HUES64 (cell line): Measurements from ENCODE around the gene TGM2.

Experiments used
- H3K27ac ChIP-seq: 2 replicates; pipeline ENCODE4 v1.7.0; 2013; ENCODE audit warnings: low read depth, low read length, inconsistent platforms
- H3K27me3 ChIP-seq: 2 replicates; pipeline ENCODE4 v1.6.1; 2013; ENCODE audit warnings: mild to moderate bottlenecking, low read length; ENCODE audit not compliant: insufficient read depth
- H3K36me3 ChIP-seq: 2 replicates; pipeline ENCODE4 v1.6.1; 2013; ENCODE audit warnings: mild to moderate bottlenecking, low read length; ENCODE audit not compliant: insufficient read depth
- H3K4me1 ChIP-seq: 2 replicates; pipeline ENCODE4 v1.6.1; 2013; ENCODE audit warnings: mild to moderate bottlenecking, low read length, moderate library complexity; ENCODE audit not compliant: insufficient read depth
- H3K4me3 ChIP-seq: 2 replicates; pipeline ENCODE4 v1.5.1; 2013; ENCODE audit warnings: mild to moderate bottlenecking, low read length, moderate library complexity
- H3K9ac ChIP-seq: 2 replicates; pipeline ENCODE4 v1.6.1; 2013; ENCODE audit warnings: mild to moderate bottlenecking, low read depth, low read length
- H3K9me3 ChIP-seq: 2 replicates; pipeline ENCODE4 v1.6.1; 2013; ENCODE audit warnings: low read depth, low read length; ENCODE audit not compliant: insufficient read depth
- WGBS: fragments of 150-250, 120-280 bp; methylation state at CpG from one replicate; pipeline ENCODE4 v1.1.7; 2013; ENCODE audit warnings: missing lambda C conversion rate; 5-methylcytosine and 5-hydroxymethylcytosine counted together

Gene TGM2

GRCh38 chr20:38134427-38135270, 30.4 kb downstream of the TGM2 start:
- Histone ChIP-seq H3K36me3 (no peaks in the 10 kb centered on the region), H3K27ac (no peak overlapping the region)
- WGBS: 84% methylated on average over 9 of the region's 9 CpGs

GRCh38 chr20:38133680-38134426, 31.2 kb downstream of the TGM2 start:
- Histone ChIP-seq H3K9me3 (no peaks in the 10 kb centered on the region), H3K36me3 (no peaks in the 10 kb centered on the region), H3K27me3 (no peaks in the 10 kb centered on the region), H3K4me1 (no peaks in the 10 kb centered on the region; the same call in 1 of the 2 replicates), H3K9ac (no peak overlapping the region), H3K27ac (no peak overlapping the region), H3K4me3 (no peak overlapping the region)
- WGBS: 97% methylated on average over 10 of the region's 10 CpGs

More at GRCh38 chr20:38134427-38135270, 30.4 kb downstream of the TGM2 start:
- Histone ChIP-seq H3K4me3 (no peak overlapping the region), H3K9ac (no peak overlapping the region), H3K9me3 (no peaks in the 10 kb centered on the region), H3K27me3 (no peaks in the 10 kb centered on the region), H3K4me1 (no peaks in the 10 kb centered on the region; the same call in 1 of the 2 replicates)

DNA sequence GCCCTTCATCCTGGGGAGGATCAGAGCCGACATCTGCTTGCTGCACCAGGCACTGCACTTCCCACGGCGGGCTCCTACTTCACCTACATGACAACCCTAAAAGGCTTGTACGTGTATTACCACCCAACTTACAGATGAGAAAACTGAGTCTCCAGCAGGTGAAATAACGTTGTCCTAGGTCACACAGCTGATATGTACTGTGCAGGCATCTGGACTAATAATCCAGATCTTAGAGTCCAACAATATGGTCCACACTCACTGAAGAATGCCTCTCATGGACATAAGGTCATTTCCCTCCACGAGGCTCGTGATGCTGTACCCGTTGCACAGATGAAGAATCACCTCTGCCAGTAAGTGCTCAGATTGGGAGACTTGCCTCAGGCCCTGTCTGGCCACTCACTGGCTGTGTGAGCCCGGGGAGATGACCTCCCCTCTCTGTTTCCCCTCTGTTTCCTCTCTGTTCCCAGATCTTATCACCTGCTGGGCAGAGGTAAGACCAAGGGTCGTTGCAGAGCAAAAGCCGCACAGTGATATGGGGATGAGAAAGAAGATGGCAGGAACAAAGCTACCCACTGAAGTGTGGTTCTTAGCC, 32.1 kb downstream of the TGM2 start:
- no peaks in the 10 kb centered on the region for H3K9me3 ChIP-seq
- WGBS: 90% methylated on average over 11 of the region's 11 CpGs
- no peak overlapping the region for H3K4me3 ChIP-seq
- H3K4me1 ChIP-seq: no peaks in the 10 kb centered on the region; the same call in 1 of the 2 replicates
- H3K27me3 ChIP-seq: no peaks in the 10 kb centered on the region
- H3K9ac ChIP-seq: no peak overlapping the region
- H3K36me3 ChIP-seq: no peaks in the 10 kb centered on the region
- H3K27ac ChIP-seq: no peak overlapping the region

GRCh38 chr20:38132156-38132909, 32.7 kb downstream of the TGM2 start:
- Histone ChIP-seq H3K9ac (no peak overlapping the region), H3K36me3 (no peaks in the 10 kb centered on the region), H3K4me1 (no peaks in the 10 kb centered on the region; the same call in 1 of the 2 replicates), H3K27me3 (no peaks in the 10 kb centered on the region), H3K27ac (no peak overlapping the region), H3K9me3 (no peaks in the 10 kb centered on the region), H3K4me3 (no peak overlapping the region)
- 92% methylated on average over 26 of the region's 26 CpGs for WGBS

GRCh38 chr20:38131588-38132121, 33.4 kb downstream of the TGM2 start:
- WGBS: 93% methylated on average over 3 of the region's 3 CpGs
- H3K9me3 ChIP-seq: no peaks in the 10 kb centered on the region
- no peaks in the 10 kb centered on the region; the same call in 1 of the 2 replicates for H3K4me1 ChIP-seq
- no peaks in the 10 kb centered on the region for H3K36me3 ChIP-seq
- H3K27me3 ChIP-seq: no peaks in the 10 kb centered on the region
- no peak overlapping the region for H3K4me3 ChIP-seq
- no peak overlapping the region for H3K9ac ChIP-seq
- no peak overlapping the region for H3K27ac ChIP-seq

DNA sequence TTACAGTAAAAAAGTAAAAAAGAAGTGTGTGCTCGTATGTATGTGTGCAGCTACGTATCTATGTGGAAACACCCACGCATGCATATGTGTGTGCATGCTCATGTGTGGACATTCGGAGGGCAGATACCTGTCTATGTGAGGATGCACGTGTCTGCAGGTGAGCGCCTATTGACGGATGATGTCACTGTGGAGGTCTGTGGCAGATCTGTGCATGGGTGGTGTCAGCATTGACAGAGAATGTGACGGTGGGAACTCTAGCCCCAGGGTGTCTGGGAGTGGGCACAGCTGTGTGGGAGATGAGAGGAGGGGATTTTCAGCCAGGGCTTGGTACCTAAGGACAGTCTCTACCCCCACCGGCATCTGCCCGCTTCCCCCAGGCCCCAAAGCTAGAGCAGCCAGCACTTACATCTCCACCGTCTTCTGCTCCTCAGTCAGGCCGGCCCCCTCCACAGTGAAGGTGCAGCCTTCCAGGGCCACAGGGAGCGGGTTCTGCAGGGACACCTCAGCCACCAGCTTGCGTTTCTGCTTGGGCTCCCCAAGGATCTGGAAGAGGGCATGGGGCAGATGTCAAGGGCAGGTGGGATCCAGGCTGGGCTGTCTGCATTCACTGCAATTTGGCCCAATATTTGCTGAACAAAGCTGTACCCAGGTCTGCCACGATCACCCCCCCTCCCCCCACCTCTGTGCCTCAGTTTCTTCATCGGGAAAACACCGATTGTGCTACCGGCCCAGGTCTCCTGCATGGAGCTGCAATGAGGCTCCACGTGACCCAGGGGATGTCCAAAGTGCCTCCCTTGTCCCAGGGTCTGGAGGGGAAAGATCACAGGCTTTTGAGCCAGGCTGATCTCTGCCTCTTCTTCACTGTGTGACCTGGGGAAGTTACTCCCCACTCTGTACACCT, 34.1 kb downstream of the TGM2 start:
- 93% methylated on average over 19 of the region's 19 CpGs for WGBS
- Histone ChIP-seq H3K36me3 (no peaks in the 10 kb centered on the region), H3K4me1 (no peaks in the 10 kb centered on the region; the same call in 1 of the 2 replicates), H3K27me3 (no peaks in the 10 kb centered on the region), H3K27ac (no peak overlapping the region), H3K9me3 (no peaks in the 10 kb centered on the region), H3K9ac (no peak overlapping the region), H3K4me3 (no peak overlapping the region)

GRCh38 chr20:38129893-38130609, 35.0 kb downstream of the TGM2 start:
- no peak overlapping the region for H3K4me3 ChIP-seq
- H3K9ac ChIP-seq: no peak overlapping the region
- H3K4me1 ChIP-seq: no peaks in the 10 kb centered on the region; the same call in 1 of the 2 replicates
- H3K36me3 ChIP-seq: no peaks in the 10 kb centered on the region
- H3K27me3 ChIP-seq: no peaks in the 10 kb centered on the region
- 92% methylated on average over 14 of the region's 15 CpGs for WGBS
- no peaks in the 10 kb centered on the region for H3K9me3 ChIP-seq
- H3K27ac ChIP-seq: no peak overlapping the region

DNA sequence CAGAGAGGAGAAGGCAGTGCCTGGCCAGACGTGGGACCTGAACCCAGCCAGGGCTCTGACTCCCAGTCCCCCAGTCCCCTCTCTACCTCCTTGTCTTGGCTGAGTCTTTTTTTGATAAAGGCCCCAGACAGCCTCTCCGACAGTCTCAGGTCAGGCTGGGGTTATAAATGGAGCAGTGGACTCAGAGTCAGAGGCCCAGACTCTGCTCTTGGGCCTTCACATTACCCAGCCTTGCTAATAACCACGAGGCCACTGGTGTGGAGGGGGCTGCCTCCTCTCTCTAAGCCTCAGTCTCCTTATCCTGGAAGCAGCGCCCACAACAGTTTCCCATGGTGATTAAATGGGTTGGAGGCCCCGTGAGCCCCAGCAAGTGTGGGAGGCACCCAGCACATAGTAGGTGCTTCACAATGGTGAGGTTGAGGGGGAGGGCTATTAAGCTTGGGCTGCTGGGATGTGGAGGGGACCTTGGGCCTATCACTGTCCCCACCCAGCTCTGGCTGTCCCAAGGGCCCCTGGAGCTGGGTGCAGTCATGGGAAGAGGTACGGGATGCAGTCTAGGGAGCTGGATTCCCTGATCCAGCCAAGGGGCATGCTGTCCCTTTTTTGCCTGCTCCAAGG, 35.7 kb downstream of the TGM2 start:
- Histone ChIP-seq H3K9ac (no peak overlapping the region), H3K36me3 (no peaks in the 10 kb centered on the region), H3K9me3 (no peaks in the 10 kb centered on the region), H3K27me3 (no peaks in the 10 kb centered on the region), H3K4me1 (no peaks in the 10 kb centered on the region), H3K4me3 (no peak overlapping the region), H3K27ac (no peak overlapping the region)
- 88% methylated on average over 6 of the region's 6 CpGs for WGBS

DNA sequence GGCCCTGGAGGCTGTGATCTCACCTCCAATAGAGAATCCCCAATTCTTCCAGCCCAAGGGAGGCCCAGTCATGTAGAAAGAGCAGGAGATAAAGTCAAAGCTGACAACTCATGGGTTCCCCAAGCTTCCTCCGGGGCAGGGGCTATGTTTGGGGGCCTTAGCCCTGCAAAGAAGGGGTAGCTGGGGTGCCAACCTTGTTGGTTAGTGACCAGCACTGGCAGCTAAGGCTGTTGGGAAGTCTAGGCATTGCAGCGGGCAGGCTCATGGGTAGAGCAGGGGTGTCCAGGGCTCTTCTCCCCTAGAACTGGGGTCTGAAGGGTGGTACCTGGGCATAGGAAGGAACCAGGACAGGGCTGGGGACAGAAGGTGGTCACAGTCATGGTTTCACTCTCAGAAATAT, 36.4 kb downstream of the TGM2 start:
- H3K4me3 ChIP-seq: no peak overlapping the region
- H3K27me3 ChIP-seq: no peaks in the 10 kb centered on the region
- no peaks in the 10 kb centered on the region for H3K4me1 ChIP-seq
- no peaks in the 10 kb centered on the region for H3K9me3 ChIP-seq
- H3K9ac ChIP-seq: no peak overlapping the region
- WGBS: 94% methylated on average over 2 of the region's 2 CpGs
- no peaks in the 10 kb centered on the region for H3K36me3 ChIP-seq
- H3K27ac ChIP-seq: no peak overlapping the region
